Liver (tissue), 3 donors: ENCODE results near the gene PPA2.

Experiments used
- FOXA1 ChIP-seq: IDR thresholded peaks from 2 replicates; pipeline ENCODE4 v1.6.1; 2016; ENCODE audit warnings: antibody characterized with exemption
- HNF4G ChIP-seq: IDR thresholded peaks from 2 replicates; pipeline ENCODE4 v1.6.1; 2016; ENCODE audit warnings: antibody characterized with exemption
- JUND ChIP-seq, 2 donors: IDR thresholded peaks; 2 replicates each; pipeline ENCODE4 v1.6.1; 2016; ENCODE audit warnings: antibody characterized with exemption in 2 of 2
- RAD21 ChIP-seq, 2 donors: IDR thresholded peaks; 2 replicates each; pipeline ENCODE4 v1.6.1; 2016; ENCODE audit warnings: antibody characterized with exemption in 2 of 2, mild to moderate bottlenecking in 2 of 2
- TAF1 ChIP-seq: conservative IDR thresholded peaks from 2 replicates; pipeline ENCODE4 v1.6.1; 2016; ENCODE audit warnings: antibody characterized with exemption, mild to moderate bottlenecking
- YY1 ChIP-seq: IDR thresholded peaks from 2 replicates; pipeline ENCODE4 v1.6.1; 2016; ENCODE audit warnings: antibody characterized with exemption, mild to moderate bottlenecking
- TF ChIP-seq, protein P1 (sequence below): fragments of 150-350 bp; IDR thresholded peaks from 2 replicates; pipeline ENCODE4 v1.5.1; 2017; ENCODE audit warnings: improper control_type of control experiment, low read depth, low read length; ENCODE audit not compliant: missing input control
- TF ChIP-seq, protein P2 (sequence below): IDR thresholded peaks from 2 replicates; pipeline ENCODE4 v1.6.1; 2016; ENCODE audit warnings: antibody characterized with exemption
- TF ChIP-seq, protein P3 (sequence below): IDR thresholded peaks from 2 replicates; pipeline ENCODE4 v1.6.1; 2016; ENCODE audit warnings: antibody characterized with exemption, mild to moderate bottlenecking
- donor health status: healthy.
- donor health status: healthy.

DNA sequence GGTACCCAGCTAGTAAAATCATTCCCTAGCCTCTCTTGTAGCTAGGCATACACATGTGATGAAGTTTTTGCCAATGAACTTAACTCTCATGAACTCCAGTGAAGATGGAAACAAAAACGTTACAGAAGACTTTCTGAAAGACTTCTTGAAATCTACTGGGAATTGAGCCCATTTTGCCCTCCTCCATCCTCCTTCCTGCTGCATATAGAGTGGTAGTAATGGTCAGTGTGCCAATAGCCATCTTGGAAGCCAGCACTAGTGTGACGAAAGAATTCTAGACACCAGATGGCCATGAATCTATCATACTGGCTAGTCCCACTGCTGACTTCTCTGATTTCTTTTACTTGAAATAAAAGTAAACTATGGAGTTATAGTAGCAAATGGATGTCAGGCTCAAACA, 30.9 kb upstream of the PPA2 start:
- TF ChIP-seq, protein P1, sequence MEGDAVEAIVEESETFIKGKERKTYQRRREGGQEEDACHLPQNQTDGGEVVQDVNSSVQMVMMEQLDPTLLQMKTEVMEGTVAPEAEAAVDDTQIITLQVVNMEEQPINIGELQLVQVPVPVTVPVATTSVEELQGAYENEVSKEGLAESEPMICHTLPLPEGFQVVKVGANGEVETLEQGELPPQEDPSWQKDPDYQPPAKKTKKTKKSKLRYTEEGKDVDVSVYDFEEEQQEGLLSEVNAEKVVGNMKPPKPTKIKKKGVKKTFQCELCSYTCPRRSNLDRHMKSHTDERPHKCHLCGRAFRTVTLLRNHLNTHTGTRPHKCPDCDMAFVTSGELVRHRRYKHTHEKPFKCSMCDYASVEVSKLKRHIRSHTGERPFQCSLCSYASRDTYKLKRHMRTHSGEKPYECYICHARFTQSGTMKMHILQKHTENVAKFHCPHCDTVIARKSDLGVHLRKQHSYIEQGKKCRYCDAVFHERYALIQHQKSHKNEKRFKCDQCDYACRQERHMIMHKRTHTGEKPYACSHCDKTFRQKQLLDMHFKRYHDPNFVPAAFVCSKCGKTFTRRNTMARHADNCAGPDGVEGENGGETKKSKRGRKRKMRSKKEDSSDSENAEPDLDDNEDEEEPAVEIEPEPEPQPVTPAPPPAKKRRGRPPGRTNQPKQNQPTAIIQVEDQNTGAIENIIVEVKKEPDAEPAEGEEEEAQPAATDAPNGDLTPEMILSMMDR = no peak
- TF ChIP-seq, protein P2, sequence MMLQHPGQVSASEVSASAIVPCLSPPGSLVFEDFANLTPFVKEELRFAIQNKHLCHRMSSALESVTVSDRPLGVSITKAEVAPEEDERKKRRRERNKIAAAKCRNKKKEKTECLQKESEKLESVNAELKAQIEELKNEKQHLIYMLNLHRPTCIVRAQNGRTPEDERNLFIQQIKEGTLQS = no peak
- TF ChIP-seq, protein P3, sequence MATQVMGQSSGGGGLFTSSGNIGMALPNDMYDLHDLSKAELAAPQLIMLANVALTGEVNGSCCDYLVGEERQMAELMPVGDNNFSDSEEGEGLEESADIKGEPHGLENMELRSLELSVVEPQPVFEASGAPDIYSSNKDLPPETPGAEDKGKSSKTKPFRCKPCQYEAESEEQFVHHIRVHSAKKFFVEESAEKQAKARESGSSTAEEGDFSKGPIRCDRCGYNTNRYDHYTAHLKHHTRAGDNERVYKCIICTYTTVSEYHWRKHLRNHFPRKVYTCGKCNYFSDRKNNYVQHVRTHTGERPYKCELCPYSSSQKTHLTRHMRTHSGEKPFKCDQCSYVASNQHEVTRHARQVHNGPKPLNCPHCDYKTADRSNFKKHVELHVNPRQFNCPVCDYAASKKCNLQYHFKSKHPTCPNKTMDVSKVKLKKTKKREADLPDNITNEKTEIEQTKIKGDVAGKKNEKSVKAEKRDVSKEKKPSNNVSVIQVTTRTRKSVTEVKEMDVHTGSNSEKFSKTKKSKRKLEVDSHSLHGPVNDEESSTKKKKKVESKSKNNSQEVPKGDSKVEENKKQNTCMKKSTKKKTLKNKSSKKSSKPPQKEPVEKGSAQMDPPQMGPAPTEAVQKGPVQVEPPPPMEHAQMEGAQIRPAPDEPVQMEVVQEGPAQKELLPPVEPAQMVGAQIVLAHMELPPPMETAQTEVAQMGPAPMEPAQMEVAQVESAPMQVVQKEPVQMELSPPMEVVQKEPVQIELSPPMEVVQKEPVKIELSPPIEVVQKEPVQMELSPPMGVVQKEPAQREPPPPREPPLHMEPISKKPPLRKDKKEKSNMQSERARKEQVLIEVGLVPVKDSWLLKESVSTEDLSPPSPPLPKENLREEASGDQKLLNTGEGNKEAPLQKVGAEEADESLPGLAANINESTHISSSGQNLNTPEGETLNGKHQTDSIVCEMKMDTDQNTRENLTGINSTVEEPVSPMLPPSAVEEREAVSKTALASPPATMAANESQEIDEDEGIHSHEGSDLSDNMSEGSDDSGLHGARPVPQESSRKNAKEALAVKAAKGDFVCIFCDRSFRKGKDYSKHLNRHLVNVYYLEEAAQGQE = no peak
- TF ChIP-seq TAF1 (no peak), RAD21 (IDR thresholded peaks at IDR 0.05) (no peak), FOXA1 (no peak), JUND (IDR thresholded peaks at IDR 0.05) (no peak), HNF4G (no peak), YY1 (no peak)
